Superior temporal gyrus (tissue), 1 donor: Measurements from ENCODE around the gene CARS2.
"Not testable (repeated sequence)": the region's sequence is repeated elsewhere in the genome, so short reads cannot be mapped to it uniquely, and the experiment has no call there.

Source experiments
- DNase-seq: peaks from one replicate; pipeline ENCODE4 v3.0.0-alpha.2; 2016; ENCODE audit errors: extremely low spot score

Gene CARS2, protein sequence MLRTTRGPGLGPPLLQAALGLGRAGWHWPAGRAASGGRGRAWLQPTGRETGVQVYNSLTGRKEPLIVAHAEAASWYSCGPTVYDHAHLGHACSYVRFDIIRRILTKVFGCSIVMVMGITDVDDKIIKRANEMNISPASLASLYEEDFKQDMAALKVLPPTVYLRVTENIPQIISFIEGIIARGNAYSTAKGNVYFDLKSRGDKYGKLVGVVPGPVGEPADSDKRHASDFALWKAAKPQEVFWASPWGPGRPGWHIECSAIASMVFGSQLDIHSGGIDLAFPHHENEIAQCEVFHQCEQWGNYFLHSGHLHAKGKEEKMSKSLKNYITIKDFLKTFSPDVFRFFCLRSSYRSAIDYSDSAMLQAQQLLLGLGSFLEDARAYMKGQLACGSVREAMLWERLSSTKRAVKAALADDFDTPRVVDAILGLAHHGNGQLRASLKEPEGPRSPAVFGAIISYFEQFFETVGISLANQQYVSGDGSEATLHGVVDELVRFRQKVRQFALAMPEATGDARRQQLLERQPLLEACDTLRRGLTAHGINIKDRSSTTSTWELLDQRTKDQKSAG

GRCh38 chr13:110705826-110706569 is at the start of gene CARS2:
TSS of gene CARS2 (minus strand) at chr13:110706116. CDS start at chr13:110706093, 23 bp downstream.
- DNase-seq = peak; percentile 84

DNA sequence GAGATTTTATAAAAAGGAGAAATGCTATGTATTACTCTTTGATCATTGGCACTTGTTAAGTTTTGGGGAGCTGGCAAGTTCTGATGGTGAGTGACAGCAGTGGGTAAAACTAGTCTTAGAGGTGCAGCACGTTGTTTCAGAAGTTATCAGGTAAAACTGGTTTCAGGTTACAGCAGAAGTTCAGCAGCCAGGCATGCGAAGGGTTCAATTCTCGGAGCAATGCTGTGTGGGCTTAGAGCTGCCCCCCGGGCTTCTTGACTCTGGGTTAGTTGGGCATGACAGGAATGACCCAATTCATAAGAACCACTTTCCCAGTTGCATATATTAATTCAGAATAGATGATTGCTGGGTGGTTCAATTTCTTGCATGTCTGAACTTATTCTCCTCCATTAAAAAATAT is 42.4 kb upstream of the CARS2 start:
- DNase-seq = no peak

GRCh38 chr13:110746438-110746837 is 40.5 kb upstream of the CARS2 start:
- no peak for DNase-seq

- no peak for DNase-seq
Observed at GRCh38 chr13:110743687-110744086, 37.8 kb upstream of the CARS2 start.

DNA sequence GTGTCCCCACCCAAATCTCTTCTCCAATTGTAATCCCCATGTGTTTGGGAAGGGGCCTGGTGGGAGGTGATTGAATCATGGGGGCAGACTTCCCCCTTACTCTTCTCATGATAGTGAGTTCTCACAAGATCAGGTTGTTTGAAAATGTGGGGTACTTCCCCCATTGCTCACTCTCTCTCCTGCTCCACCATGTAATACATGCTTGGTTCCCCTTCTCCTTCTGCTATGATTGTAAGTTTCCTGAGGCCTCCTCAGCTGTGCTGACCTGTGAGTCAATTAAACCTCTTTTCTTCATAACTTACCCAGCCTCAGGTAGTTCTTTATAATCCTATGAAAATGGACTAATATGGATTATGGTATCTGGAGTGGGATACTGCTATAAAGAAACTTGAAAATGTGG is 31.6 kb upstream of the CARS2 start:
- no peak for DNase-seq

DNA sequence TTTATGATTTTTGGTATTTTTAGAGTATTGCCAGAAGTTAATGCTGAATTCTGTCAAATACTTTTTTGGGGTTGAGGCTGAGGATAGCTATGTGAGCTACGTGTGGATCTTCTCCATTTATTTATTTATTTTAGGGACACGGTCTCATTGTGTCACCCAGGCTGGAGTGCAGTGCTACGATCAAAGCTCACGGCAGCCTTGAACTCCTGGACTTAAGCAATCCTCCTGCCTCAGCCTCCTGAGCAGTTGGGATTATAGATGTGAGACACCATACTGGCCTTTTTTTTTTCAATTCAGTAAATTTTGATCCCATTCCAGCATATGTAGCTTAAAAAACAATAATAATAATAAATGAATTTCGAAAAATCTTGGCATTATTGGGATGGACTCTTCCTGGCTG is 28.6 kb upstream of the CARS2 start:
- DNase-seq = no peak

GRCh38 chr13:110731072-110731471 is 25.2 kb upstream of the CARS2 start:
- no peak for DNase-seq

DNA sequence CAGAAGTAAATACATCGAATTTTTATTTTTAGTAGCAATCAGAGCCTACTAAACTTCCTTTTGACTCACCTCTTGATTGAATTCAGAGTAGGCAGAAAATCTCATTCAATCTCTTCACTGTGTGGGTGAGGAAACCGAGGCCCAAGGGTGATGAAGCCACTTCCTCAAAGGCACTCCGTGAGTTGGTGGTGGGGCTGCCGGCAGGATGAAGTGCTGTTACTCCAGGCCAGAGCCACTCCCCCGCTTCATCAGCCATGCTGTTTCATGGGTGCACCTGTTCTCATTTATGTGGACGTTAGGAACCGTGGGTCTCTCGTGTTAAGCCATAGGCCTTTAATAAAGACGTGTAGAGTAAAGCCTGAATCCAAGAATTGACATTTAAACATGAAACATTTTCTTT is 20.8 kb upstream of the CARS2 start:
- no peak for DNase-seq

DNA sequence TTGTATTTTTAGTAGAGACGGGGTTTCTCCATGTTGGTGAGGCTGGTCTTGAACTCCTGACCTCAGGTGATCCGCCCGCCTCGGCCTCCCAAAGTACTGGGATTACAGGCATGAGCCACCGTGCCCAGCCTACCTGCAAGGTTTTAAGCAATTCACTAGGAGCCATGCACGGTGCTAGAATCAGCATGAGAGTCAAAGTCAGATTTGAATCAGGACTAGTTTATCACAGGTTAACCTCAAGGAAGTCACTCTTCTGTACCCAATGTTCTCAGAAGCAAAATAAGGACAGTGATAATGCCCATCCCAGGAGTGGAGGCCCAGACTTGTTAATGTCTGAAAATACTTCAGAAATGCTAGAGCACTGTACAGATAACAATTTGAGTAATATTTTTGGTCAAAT is 20.2 kb upstream of the CARS2 start:
- DNase-seq = not testable (repeated sequence)

DNA sequence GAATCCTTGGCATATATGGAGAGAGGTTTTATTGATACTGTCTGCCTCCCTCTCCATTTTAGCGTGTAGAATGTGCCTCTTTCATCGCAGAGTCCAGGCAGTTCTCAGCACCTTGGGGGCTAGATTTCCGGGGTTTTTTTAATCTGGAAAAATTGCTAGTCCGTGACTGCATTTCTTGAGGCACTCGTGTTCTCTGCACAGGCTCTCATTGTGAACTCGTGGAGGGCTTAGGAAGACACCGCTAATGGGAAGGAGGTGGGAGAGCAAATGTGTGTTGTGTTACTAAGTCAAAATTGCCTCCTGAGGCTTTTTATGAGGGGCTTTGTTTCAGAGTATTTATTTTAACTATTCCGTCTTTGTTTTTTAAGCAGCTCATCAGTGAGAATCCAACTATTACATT is 17.7 kb upstream of the CARS2 start:
- no peak for DNase-seq

DNA sequence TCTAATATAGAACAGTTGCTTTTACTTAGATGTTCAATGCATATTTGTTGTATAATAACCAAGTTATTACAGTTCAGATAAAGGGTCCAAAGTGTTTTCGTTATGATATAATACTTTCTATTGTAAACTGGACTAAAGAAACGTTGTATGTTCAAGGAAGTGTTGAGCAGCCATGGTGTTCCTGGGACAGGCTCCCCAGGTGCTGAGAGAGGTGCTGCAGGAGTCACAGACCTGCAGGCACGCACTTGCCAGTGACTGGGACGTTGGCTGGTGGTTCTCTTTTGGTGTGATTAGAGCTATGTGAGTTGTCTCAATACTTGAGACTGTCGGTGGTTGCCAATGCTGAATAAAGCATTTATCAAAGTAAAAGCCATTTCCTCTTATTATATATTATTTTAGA is 17.1 kb upstream of the CARS2 start:
- DNase-seq = no peak

DNA sequence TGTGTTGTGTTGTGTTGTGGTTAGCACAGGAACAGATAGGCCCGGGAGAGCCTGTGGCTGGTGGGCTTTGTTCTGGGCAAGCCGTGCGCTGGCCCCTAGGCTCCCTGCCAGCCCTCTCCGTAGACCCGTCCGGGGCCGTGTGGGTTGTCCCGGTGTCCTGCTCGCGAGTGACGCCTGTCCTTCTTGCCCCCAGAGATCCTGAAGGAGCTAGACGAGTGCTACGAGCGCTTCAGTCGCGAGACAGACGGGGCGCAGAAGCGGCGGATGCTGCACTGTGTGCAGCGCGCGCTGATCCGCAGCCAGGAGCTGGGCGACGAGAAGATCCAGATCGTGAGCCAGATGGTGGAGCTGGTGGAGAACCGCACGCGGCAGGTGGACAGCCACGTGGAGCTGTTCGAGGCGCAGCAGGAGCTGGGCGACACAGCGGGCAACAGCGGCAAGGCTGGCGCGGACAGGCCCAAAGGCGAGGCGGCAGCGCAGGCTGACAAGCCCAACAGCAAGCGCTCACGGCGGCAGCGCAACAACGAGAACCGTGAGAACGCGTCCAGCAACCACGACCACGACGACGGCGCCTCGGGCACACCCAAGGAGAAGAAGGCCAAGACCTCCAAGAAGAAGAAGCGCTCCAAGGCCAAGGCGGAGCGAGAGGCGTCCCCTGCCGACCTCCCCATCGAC is 13.3 kb upstream of the CARS2 start:
- no peak for DNase-seq

- DNase-seq = no peak
Observed at GRCh38 chr13:110716247-110716515, 10.3 kb upstream of the CARS2 start.

DNA sequence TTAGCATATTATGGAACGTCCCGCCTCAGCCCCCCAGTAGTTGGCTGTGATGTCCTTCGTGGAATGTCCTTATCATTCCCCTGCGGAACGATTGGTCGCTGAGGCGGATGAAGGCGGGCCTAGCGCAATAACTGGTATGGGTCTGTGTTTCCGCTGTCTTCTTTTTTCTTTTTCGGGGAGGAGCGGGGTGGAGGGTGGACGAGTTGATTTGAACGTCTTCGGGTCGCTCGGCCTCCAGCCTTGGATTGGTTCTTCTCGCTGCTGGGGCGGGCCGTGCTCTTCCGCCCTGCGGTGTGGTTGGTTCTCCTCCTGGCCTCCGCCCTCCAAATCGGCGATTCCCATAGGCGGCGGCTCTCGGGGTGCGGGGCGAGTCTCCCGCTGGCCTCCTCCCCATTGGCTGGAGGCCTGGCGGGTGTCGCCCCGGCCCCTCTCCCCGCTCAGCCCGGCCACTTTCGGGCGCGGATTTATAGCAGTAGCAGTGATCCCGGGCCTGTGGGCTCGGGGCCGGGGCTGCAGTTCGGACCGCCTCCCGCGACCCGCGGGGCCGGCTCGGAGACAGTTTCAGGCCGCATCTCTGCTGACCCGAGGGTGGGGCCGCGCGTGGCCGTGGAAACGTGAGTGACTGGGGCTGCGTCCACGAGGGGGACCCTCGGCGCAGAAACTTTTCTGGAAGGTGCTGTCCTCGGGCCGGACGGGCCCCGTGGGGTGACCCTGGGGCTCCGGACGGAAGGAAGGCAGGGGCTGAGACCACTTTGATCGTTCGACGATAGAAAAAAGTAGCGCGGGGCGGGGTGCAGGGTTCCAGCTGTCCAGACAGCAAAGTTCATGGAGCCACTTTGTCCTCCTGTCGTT is 9.7 kb upstream of the CARS2 start:
- peak; percentile 99 for DNase-seq

GRCh38 chr13:110714797-110715394 is 9.0 kb upstream of the CARS2 start:
- no peak for DNase-seq

- peak; percentile 57 for DNase-seq
Observed at GRCh38 chr13:110713981-110714796, 8.3 kb upstream of the CARS2 start.

DNA sequence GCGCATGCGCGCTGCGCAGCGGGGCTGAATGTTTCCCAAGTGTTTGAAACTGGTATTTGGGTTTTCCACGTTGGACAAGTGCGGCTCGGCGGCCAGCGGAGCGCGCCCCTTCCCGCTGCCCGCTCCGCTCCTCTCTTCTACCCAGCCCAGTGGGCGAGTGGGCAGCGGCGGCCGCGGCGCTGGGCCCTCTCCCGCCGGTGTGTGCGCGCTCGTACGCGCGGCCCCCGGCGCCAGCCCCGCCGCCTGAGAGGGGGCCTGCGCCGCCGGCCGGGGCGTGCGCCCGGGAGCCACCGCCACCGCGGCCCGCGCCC is 7.7 kb upstream of the CARS2 start, which contains the start of gene ING1:
Gene ING1, plus strand, starts transcription at position 59 of the 311 bp plus-strand sequence. CDS start 450 bp downstream, outside the sequence.
- no peak for DNase-seq

DNA sequence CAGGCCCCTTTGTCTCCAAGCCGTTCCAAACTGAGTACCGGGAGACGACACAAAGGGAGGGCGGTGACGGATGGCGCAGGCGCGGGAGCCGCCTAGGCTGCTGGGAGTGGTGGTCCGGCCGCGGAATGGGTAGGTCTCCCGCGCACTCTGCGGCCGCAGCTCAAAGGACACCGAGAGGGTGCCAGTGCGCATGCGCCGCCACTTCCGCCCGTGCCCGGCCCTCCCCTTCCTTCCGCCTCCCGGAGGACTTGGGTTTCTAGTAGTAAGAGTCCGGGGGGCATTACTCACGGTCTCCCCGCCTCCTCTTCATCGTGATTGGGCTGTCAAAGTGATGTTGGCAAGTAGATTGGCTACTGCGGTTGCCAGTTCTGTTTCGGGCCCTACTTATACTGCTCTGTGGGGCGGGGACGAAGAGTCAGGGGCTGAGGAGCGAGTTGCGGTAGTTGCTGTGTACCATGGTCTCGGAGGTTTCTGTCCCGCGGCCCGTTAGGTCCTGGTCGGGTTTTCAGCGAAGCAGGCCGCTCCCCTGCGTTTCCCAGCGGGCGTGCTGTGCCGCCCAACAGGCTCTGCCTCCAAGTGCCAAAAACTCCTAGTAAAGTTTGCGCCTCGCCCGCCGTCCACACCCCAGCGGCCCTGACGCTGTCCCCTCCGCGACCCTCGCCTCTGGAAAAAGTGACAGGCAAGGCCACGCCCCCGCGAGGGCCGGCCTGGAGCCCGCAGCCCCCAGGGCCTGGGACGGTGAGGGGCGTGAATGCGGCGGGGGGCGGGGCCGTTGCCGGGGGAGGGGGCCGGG is 7.1 kb upstream of the CARS2 start:
- peak; percentile 99 for DNase-seq

DNA sequence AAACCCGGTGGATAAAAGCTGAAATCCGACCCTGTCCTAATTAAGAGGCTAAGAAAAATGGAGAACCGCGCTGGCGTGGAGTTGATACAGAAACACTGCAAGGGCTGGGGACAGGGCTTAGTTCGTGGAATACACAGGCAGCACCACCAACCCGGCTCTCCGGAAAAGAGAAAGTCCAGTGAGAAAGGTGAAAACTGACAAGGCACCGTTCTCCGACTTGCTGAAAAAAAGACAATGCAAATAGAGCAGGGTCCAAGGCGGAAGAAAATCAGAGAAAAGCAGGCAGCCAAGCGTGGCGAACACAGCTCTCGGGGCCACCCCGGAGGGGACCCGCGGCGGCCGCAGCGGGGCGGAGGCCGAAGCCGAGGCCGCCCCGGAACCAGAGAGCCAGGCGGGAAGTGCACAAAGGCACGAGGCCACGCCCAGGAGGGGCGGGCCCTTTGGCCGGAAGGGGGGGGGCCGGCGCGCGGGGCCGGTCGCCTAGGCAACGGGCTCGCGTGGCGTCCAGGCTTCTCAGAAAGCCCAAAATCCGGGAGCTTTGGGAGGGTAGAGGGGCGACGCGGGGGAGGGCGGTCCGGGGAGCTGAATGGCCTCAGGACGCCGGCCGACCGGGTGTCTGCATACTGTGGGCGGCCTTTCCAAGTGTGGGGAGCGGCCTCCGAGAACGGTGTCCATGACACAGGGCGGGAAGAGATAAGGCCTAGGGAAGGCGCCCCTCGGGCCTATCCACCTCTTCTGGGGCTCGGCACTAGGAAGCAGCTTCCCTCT is 6.3 kb upstream of the CARS2 start:
- peak; percentile 89 for DNase-seq
